PFSK-1 (cell line): ENCODE data around the gene KDM4B.

Source experiments
- FOXP2 ChIP-seq: optimal IDR thresholded peaks from 2 replicates; pipeline ENCODE3; 2011; ENCODE audit warnings: borderline replicate concordance, control low read depth, inconsistent platforms; ENCODE audit not compliant: insufficient read depth; ENCODE audit errors: extremely low read length, extremely low read depth
- POLR2AphosphoS5 ChIP-seq: IDR thresholded peaks from 2 replicates; pipeline ENCODE4 v1.6.1; 2012; ENCODE audit warnings: low read depth, mild to moderate bottlenecking, control low read depth, low read length, moderate library complexity
- SIN3A ChIP-seq: IDR thresholded peaks from 2 replicates; pipeline ENCODE4 v1.6.1; 2012; ENCODE audit warnings: mild to moderate bottlenecking, low read length, moderate library complexity, borderline replicate concordance; ENCODE audit not compliant: insufficient read depth
- TAF1 ChIP-seq: IDR thresholded peaks from 2 replicates; pipeline ENCODE4 v1.6.1; 2012; ENCODE audit warnings: low read length, control low read depth, borderline replicate concordance; ENCODE audit not compliant: insufficient read depth
- TF ChIP-seq, protein P1 (sequence below), 2 experiments: IDR thresholded peaks; 2 replicates each; pipeline versions ENCODE4 v1.6.1 to v1.8.0; 2011 to 2012; ENCODE audit warnings: low read depth in 2 of 2, low read length in 2 of 2, control low read depth in 1 of 2, inconsistent platforms in 1 of 2, mild to moderate bottlenecking in 1 of 2, moderate library complexity in 1 of 2; ENCODE audit not compliant: insufficient read depth in 1 of 2

Gene KDM4B

GRCh38 chr19:5200844-5201243 is 231.9 kb downstream of the KDM4B start:
- TF ChIP-seq TAF1 = no peak
- TF ChIP-seq, protein P1, sequence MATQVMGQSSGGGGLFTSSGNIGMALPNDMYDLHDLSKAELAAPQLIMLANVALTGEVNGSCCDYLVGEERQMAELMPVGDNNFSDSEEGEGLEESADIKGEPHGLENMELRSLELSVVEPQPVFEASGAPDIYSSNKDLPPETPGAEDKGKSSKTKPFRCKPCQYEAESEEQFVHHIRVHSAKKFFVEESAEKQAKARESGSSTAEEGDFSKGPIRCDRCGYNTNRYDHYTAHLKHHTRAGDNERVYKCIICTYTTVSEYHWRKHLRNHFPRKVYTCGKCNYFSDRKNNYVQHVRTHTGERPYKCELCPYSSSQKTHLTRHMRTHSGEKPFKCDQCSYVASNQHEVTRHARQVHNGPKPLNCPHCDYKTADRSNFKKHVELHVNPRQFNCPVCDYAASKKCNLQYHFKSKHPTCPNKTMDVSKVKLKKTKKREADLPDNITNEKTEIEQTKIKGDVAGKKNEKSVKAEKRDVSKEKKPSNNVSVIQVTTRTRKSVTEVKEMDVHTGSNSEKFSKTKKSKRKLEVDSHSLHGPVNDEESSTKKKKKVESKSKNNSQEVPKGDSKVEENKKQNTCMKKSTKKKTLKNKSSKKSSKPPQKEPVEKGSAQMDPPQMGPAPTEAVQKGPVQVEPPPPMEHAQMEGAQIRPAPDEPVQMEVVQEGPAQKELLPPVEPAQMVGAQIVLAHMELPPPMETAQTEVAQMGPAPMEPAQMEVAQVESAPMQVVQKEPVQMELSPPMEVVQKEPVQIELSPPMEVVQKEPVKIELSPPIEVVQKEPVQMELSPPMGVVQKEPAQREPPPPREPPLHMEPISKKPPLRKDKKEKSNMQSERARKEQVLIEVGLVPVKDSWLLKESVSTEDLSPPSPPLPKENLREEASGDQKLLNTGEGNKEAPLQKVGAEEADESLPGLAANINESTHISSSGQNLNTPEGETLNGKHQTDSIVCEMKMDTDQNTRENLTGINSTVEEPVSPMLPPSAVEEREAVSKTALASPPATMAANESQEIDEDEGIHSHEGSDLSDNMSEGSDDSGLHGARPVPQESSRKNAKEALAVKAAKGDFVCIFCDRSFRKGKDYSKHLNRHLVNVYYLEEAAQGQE (IDR thresholded peaks at IDR 0.05; ENCODE audit: insufficient read depth in 1 of 2, low read depth in 2 of 2, low read length in 2 of 2) = no peak
- TF ChIP-seq FOXP2 = no peak
- TF ChIP-seq POLR2AphosphoS5 = no peak
- no peak for TF ChIP-seq SIN3A

DNA sequence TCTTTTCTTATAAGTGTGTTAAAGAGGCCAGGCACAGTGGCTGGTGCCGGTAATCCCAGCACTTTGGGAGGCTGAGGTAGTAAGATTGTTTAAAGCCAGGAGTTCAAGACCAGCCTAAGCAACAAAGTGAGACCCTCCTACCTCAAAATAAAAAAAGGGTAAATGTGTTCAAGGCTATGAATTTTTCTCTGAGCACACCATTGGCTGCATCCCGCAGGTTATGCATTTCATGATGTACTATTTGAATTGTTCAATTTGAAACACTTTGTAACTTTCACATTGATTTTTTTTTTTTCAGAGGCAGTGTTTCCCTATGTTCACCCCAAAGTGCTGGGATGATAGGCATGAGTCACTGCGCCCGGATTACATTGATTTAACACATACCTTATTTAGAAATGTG is 233.6 kb downstream of the KDM4B start:
- TF ChIP-seq SIN3A (no peak), POLR2AphosphoS5 (no peak)
- TF ChIP-seq, protein P1 (IDR thresholded peaks at IDR 0.05; ENCODE audit: insufficient read depth in 1 of 2, low read depth in 2 of 2, low read length in 2 of 2) = no peak
